Measurements from ENCODE around the gene UBE2E2.

The UBE2E2 gene

GRCh38 chr3:23479615-23480328 lies 276.6 kb downstream of the UBE2E2 start:
- Histone ChIP-seq H3K23ac (ENCODE audit: low read depth, low read length, poor library complexity) (no peak overlapping the region), H3K4ac (ENCODE audit: low read length) (no peak overlapping the region), H3K27me3 (ENCODE audit: control insufficient read depth in 3 of 3, insufficient read depth in 3 of 3, low read depth in 1 of 3, low read length in 3 of 3) (no peaks in the 10 kb centered on the region), H3K79me1 (ENCODE audit: low read depth, low read length) (no peaks in the 10 kb centered on the region), H3K9ac (ENCODE audit: low read depth, low read length, poor library complexity) (no peak overlapping the region), H3K4me3 (ENCODE audit: low read length in 2 of 2) (no peak overlapping the region), H3K27ac (replicated peaks; ENCODE audit: low read length) (no peak overlapping the region), H2AK5ac (ENCODE audit: low read depth, low read length) (peak overlapping the region; percentile 77), H3K14ac (ENCODE audit: low read length) (no peak overlapping the region), H3K9me3 (replicated peaks in 1 of 2; ENCODE audit: control insufficient read depth in 2 of 2, insufficient read depth in 1 of 2, low read depth in 1 of 2, low read length in 2 of 2) (peaks cover 0 to 3% of the 10 kb centered on the region in 2 donors), H2BK120ac (ENCODE audit: low read depth, low read length) (no peak overlapping the region), H3K4me1 (ENCODE audit: control insufficient read depth in 2 of 2, insufficient read depth in 1 of 2, low read depth in 1 of 2, low read length in 2 of 2) (peaks cover 3 to 5% of the 10 kb centered on the region in 2 donors), H2AFZ (ENCODE audit: low read length) (no peak overlapping the region), H4K8ac (ENCODE audit: low read depth, low read length) (no peak overlapping the region), H3K18ac (ENCODE audit: low read length) (peak overlapping the region; percentile 88), H2BK5ac (ENCODE audit: low read length) (no peak overlapping the region), H3K4me2 (ENCODE audit: insufficient read depth, low read length, poor library complexity, severe bottlenecking) (no peak overlapping the region), H2BK12ac (ENCODE audit: low read length) (no peak overlapping the region), H4K91ac (ENCODE audit: low read depth, low read length, poor library complexity) (no peak overlapping the region), H3K36me3 (replicated peaks in 1 of 2; ENCODE audit: control insufficient read depth in 2 of 2, insufficient read depth in 2 of 2, low read length in 2 of 2) (no peaks in the 10 kb centered on the region), H2BK15ac (ENCODE audit: low read length) (no peak overlapping the region)
- WGBS, 2 donors (ENCODE audit: extremely low coverage in 2 of 2, insufficient read length in 2 of 2, insufficient replicate concordance in 1 of 2): no CpG with 5 or more reads among the region's 7 CpGs
- no peak for DNase-seq (ENCODE audit: low spot score)

- no peak overlapping the region for H4K91ac ChIP-seq (ENCODE audit: low read depth, low read length, poor library complexity)
- no peak overlapping the region for H4K8ac ChIP-seq (ENCODE audit: low read depth, low read length)
- no peak overlapping the region for H3K9ac ChIP-seq (ENCODE audit: low read depth, low read length, poor library complexity)
- H3K27ac ChIP-seq (replicated peaks; ENCODE audit: low read length): no peak overlapping the region
- no peaks in the 10 kb centered on the region for H3K27me3 ChIP-seq (ENCODE audit: control insufficient read depth in 3 of 3, insufficient read depth in 3 of 3, low read depth in 1 of 3, low read length in 3 of 3)
- H3K4me3 ChIP-seq (ENCODE audit: low read length in 2 of 2): no peak overlapping the region
- WGBS, 2 donors (ENCODE audit: extremely low coverage in 2 of 2, insufficient read length in 2 of 2, insufficient replicate concordance in 1 of 2): no CpG with 5 or more reads among the region's 8 CpGs
- H3K9me3 ChIP-seq (replicated peaks in 1 of 2; ENCODE audit: control insufficient read depth in 2 of 2, insufficient read depth in 1 of 2, low read depth in 1 of 2, low read length in 2 of 2): peaks cover 0 to 5% of the 10 kb centered on the region in 2 donors
- no peaks in the 10 kb centered on the region for H3K79me1 ChIP-seq (ENCODE audit: low read depth, low read length)
- peak overlapping the region; percentile 25 for H3K23ac ChIP-seq (ENCODE audit: low read depth, low read length, poor library complexity)
- H2AK5ac ChIP-seq (ENCODE audit: low read depth, low read length): no peak overlapping the region
- no peak overlapping the region for H2AFZ ChIP-seq (ENCODE audit: low read length)
- peaks cover 3 to 5% of the 10 kb centered on the region in 2 donors for H3K4me1 ChIP-seq (ENCODE audit: control insufficient read depth in 2 of 2, insufficient read depth in 1 of 2, low read depth in 1 of 2, low read length in 2 of 2)
- no peak overlapping the region for H3K4ac ChIP-seq (ENCODE audit: low read length)
- H3K18ac ChIP-seq (ENCODE audit: low read length): peak overlapping the region; percentile 88
- H3K14ac ChIP-seq (ENCODE audit: low read length): no peak overlapping the region
- H2BK5ac ChIP-seq (ENCODE audit: low read length): no peak overlapping the region
- no peak for DNase-seq (ENCODE audit: low spot score)
- H3K4me2 ChIP-seq (ENCODE audit: insufficient read depth, low read length, poor library complexity, severe bottlenecking): no peak overlapping the region
- no peaks in the 10 kb centered on the region for H3K36me3 ChIP-seq (replicated peaks in 1 of 2; ENCODE audit: control insufficient read depth in 2 of 2, insufficient read depth in 2 of 2, low read length in 2 of 2)
- no peak overlapping the region for H2BK15ac ChIP-seq (ENCODE audit: low read length)
- H2BK120ac ChIP-seq (ENCODE audit: low read depth, low read length): no peak overlapping the region
- no peak overlapping the region for H2BK12ac ChIP-seq (ENCODE audit: low read length)
Observed at GRCh38 chr3:23480329-23480714, 277.2 kb downstream of the UBE2E2 start.

GRCh38 chr3:23481011-23481615 lies 278.0 kb downstream of the UBE2E2 start:
- no peak overlapping the region for H2BK120ac ChIP-seq (ENCODE audit: low read depth, low read length)
- no CpG with 5 or more reads among the region's 5 CpGs for WGBS, 2 donors (ENCODE audit: extremely low coverage in 2 of 2, insufficient read length in 2 of 2, insufficient replicate concordance in 1 of 2)
- H3K36me3 ChIP-seq (replicated peaks in 1 of 2; ENCODE audit: control insufficient read depth in 2 of 2, insufficient read depth in 2 of 2, low read length in 2 of 2): no peaks in the 10 kb centered on the region
- no peaks in the 10 kb centered on the region for H3K79me1 ChIP-seq (ENCODE audit: low read depth, low read length)
- no peak overlapping the region for H3K4ac ChIP-seq (ENCODE audit: low read length)
- H2AK5ac ChIP-seq (ENCODE audit: low read depth, low read length): no peak overlapping the region
- H3K23ac ChIP-seq (ENCODE audit: low read depth, low read length, poor library complexity): no peak overlapping the region
- no peak for DNase-seq (ENCODE audit: low spot score)
- no peak overlapping the region for H4K91ac ChIP-seq (ENCODE audit: low read depth, low read length, poor library complexity)
- H3K27me3 ChIP-seq (ENCODE audit: control insufficient read depth in 3 of 3, insufficient read depth in 3 of 3, low read depth in 1 of 3, low read length in 3 of 3): no peaks in the 10 kb centered on the region
- no peak overlapping the region for H4K8ac ChIP-seq (ENCODE audit: low read depth, low read length)
- H3K27ac ChIP-seq (replicated peaks; ENCODE audit: low read length): no peak overlapping the region
- no peak overlapping the region for H2BK15ac ChIP-seq (ENCODE audit: low read length)
- no peak overlapping the region for H2AFZ ChIP-seq (ENCODE audit: low read length)
- H2BK12ac ChIP-seq (ENCODE audit: low read length): no peak overlapping the region
- H3K9me3 ChIP-seq (replicated peaks in 1 of 2; ENCODE audit: control insufficient read depth in 2 of 2, insufficient read depth in 1 of 2, low read depth in 1 of 2, low read length in 2 of 2): peaks cover 3 to 9% of the 10 kb centered on the region in 2 donors
- H3K4me2 ChIP-seq (ENCODE audit: insufficient read depth, low read length, poor library complexity, severe bottlenecking): no peak overlapping the region
- H3K18ac ChIP-seq (ENCODE audit: low read length): no peak overlapping the region
- no peak overlapping the region for H3K4me3 ChIP-seq (ENCODE audit: low read length in 2 of 2)
- H2BK5ac ChIP-seq (ENCODE audit: low read length): no peak overlapping the region
- peaks cover 3 to 5% of the 10 kb centered on the region in 2 donors for H3K4me1 ChIP-seq (ENCODE audit: control insufficient read depth in 2 of 2, insufficient read depth in 1 of 2, low read depth in 1 of 2, low read length in 2 of 2)
- no peak overlapping the region for H3K9ac ChIP-seq (ENCODE audit: low read depth, low read length, poor library complexity)
- no peak overlapping the region for H3K14ac ChIP-seq (ENCODE audit: low read length)

GRCh38 chr3:23481616-23482278 lies 278.6 kb downstream of the UBE2E2 start:
- WGBS, 2 donors (ENCODE audit: extremely low coverage in 2 of 2, insufficient read length in 2 of 2, insufficient replicate concordance in 1 of 2): no CpG with 5 or more reads among the region's 3 CpGs
- Histone ChIP-seq H4K8ac (ENCODE audit: low read depth, low read length) (no peak overlapping the region), H3K18ac (ENCODE audit: low read length) (no peak overlapping the region), H2AFZ (ENCODE audit: low read length) (no peak overlapping the region), H3K36me3 (replicated peaks in 1 of 2; ENCODE audit: control insufficient read depth in 2 of 2, insufficient read depth in 2 of 2, low read length in 2 of 2) (no peaks in the 10 kb centered on the region), H3K23ac (ENCODE audit: low read depth, low read length, poor library complexity) (no peak overlapping the region), H3K4me2 (ENCODE audit: insufficient read depth, low read length, poor library complexity, severe bottlenecking) (no peak overlapping the region), H3K4me1 (ENCODE audit: control insufficient read depth in 2 of 2, insufficient read depth in 1 of 2, low read depth in 1 of 2, low read length in 2 of 2) (peaks cover 3 to 5% of the 10 kb centered on the region in 2 donors), H3K9ac (ENCODE audit: low read depth, low read length, poor library complexity) (no peak overlapping the region), H4K91ac (ENCODE audit: low read depth, low read length, poor library complexity) (no peak overlapping the region), H2BK12ac (ENCODE audit: low read length) (no peak overlapping the region), H3K27ac (replicated peaks; ENCODE audit: low read length) (no peak overlapping the region), H2BK5ac (ENCODE audit: low read length) (no peak overlapping the region), H3K14ac (ENCODE audit: low read length) (no peak overlapping the region), H2AK5ac (ENCODE audit: low read depth, low read length) (no peak overlapping the region), H3K9me3 (replicated peaks in 1 of 2; ENCODE audit: control insufficient read depth in 2 of 2, insufficient read depth in 1 of 2, low read depth in 1 of 2, low read length in 2 of 2) (peaks cover 3 to 15% of the 10 kb centered on the region in 2 donors), H3K79me1 (ENCODE audit: low read depth, low read length) (no peaks in the 10 kb centered on the region), H3K27me3 (ENCODE audit: control insufficient read depth in 3 of 3, insufficient read depth in 3 of 3, low read depth in 1 of 3, low read length in 3 of 3) (no peaks in the 10 kb centered on the region), H2BK120ac (ENCODE audit: low read depth, low read length) (no peak overlapping the region), H2BK15ac (ENCODE audit: low read length) (no peak overlapping the region), H3K4me3 (ENCODE audit: low read length in 2 of 2) (no peak overlapping the region), H3K4ac (ENCODE audit: low read length) (no peak overlapping the region)
- no peak for DNase-seq (ENCODE audit: low spot score)
